Tibial nerve (tissue), 4 donors: ENCODE data around the gene PUSL1.

Source experiments
- EP300 ChIP-seq, 2 donors: sonication (generic); formaldehyde crosslinking; IDR thresholded peaks; one replicate each; pipeline ENCODE4 v1.6.1; 2017; ENCODE audit warnings: antibody characterized with exemption in 2 of 2, mild to moderate bottlenecking in 1 of 2
- POLR2A ChIP-seq, 2 donors: fragments of 450-650 bp; IDR thresholded peaks; one replicate each; pipeline ENCODE4 v1.6.1; 2017; ENCODE audit warnings: antibody characterized with exemption in 2 of 2, mild to moderate bottlenecking in 2 of 2, moderate library complexity in 2 of 2
- TF ChIP-seq, protein P1 (sequence below), 5 experiments: fragments of 200-600 bp in 3 of 5; fragments of 450-650 bp in 2 of 5; sonication (generic) in 3 of 5; IDR thresholded peaks; one replicate each; pipeline ENCODE4 v1.5.1; 2016 to 2019; ENCODE audit warnings: antibody characterized with exemption in 5 of 5, mild to moderate bottlenecking in 3 of 5, moderate library complexity in 2 of 5

DNA sequence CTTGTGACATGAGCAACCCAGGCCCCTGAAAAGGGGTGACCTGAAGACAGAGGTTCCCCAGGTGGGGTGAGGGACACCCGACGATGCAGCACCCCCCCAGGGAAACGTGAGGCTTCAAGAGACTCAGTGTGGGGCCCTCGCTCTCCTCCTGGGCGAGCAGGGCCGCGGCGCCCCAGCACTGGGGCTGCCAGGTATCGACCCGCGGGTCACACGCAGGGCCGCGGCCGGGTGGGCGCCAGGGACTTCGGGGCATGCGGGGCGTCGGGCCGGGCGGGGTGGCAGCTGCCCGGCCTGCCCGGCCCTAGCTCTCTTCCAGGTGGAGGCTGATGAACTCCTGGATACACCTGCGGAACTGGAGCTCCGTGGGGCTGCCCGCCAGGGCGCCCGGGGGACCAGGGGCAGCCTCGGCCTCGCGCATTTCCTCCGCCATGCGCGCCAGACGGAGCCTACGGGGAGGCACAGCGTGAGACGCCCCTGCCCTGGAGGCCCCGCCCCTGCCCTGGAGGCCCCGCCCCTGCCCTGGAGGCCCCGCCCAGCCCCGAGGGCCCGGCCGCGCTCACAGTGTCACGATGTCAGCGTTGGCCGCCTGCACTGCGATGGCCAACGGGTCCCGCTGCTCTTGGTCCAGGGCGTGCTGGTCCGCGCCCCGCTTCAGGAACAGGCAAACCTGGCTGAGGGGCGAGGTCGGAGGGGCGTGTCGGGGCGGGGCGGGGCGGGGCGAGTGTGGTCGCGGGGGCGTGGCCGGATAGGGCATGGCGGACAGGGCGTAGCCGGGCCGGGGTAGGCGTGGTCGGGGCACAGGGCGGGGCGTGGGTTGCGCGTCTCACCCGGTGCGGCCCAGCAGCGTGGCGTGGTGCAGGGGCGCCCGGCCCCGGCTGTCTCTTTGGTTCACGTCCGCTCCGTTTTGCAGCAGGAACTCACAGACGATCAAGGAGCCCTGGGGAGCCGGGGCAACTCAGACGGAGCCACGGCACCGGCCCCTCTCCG lies 14.8 kb upstream of the PUSL1 start:
- TF ChIP-seq EP300 (IDR thresholded peaks at IDR 0.05): no peak
- TF ChIP-seq, protein P1, sequence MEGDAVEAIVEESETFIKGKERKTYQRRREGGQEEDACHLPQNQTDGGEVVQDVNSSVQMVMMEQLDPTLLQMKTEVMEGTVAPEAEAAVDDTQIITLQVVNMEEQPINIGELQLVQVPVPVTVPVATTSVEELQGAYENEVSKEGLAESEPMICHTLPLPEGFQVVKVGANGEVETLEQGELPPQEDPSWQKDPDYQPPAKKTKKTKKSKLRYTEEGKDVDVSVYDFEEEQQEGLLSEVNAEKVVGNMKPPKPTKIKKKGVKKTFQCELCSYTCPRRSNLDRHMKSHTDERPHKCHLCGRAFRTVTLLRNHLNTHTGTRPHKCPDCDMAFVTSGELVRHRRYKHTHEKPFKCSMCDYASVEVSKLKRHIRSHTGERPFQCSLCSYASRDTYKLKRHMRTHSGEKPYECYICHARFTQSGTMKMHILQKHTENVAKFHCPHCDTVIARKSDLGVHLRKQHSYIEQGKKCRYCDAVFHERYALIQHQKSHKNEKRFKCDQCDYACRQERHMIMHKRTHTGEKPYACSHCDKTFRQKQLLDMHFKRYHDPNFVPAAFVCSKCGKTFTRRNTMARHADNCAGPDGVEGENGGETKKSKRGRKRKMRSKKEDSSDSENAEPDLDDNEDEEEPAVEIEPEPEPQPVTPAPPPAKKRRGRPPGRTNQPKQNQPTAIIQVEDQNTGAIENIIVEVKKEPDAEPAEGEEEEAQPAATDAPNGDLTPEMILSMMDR (IDR thresholded peaks at IDR 0.05): no peak
- TF ChIP-seq POLR2A (IDR thresholded peaks at IDR 0.05): no peak
